WTC11 (cell line): ENCODE data around the gene CNOT8.
"Not testable (repeated sequence)": the region's sequence is repeated elsewhere in the genome, so short reads cannot be mapped to it uniquely, and the experiment has no call there.

Experiments
- ATF2 ChIP-seq: sonication (generic); formaldehyde crosslinking; IDR thresholded peaks from 2 replicates; pipeline ENCODE4 v1.8.1; 2022; ENCODE audit warnings: low read depth, missing genetic modification reagents, borderline replicate concordance
- CREM ChIP-seq: sonication (generic); formaldehyde crosslinking; IDR thresholded peaks from 2 replicates; pipeline ENCODE4 v1.8.1; 2022; ENCODE audit warnings: mild to moderate bottlenecking, missing genetic modification reagents, moderate library complexity
- CTCF ChIP-seq: fragments of 200-600 bp; IDR thresholded peaks from 2 replicates; pipeline ENCODE4 v1.8.0; 2022; ENCODE audit warnings: antibody characterized with exemption
- E2F4 ChIP-seq: sonication (generic); formaldehyde crosslinking; IDR thresholded peaks from 2 replicates; pipeline ENCODE4 v1.8.1; 2022; ENCODE audit warnings: low read depth, mild to moderate bottlenecking, moderate library complexity, missing genetic modification reagents, borderline replicate concordance
- HMGXB4 ChIP-seq: sonication (generic); formaldehyde crosslinking; IDR thresholded peaks from 2 replicates; pipeline ENCODE4 v1.8.1; 2023; ENCODE audit warnings: mild to moderate bottlenecking, moderate library complexity, missing genetic modification reagents
- KAT7 ChIP-seq: sonication (generic); formaldehyde crosslinking; IDR thresholded peaks from 2 replicates; pipeline ENCODE4 v1.8.1; 2023; ENCODE audit warnings: missing genetic modification reagents, mild to moderate bottlenecking, borderline replicate concordance
- ZNF121 ChIP-seq: sonication (generic); formaldehyde crosslinking; IDR thresholded peaks from 2 replicates; pipeline ENCODE4 v1.8.0; 2023; ENCODE audit warnings: missing genetic modification reagents

DNA sequence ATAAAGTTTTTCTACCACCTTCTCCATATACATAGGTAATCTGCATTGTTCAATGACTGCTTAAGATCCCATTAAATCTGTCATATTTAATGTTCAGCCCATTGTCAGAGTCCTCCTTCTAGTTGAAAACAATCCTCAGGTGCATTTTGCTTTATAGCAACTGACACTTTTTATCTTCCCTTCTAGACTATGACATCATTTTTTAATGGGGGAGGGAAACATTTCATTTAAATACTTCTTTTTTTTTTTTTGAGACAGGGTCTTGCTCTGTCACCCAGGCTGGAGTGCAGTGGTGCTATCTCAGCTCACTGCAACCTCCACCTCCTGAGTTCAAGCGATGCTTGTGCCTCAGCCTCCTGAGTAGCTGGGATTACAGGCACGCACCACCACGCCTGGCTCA lies 25.6 kb upstream of the CNOT8 start:
- TF ChIP-seq CTCF; KAT7 (CRISPR knock-in tag); E2F4 (CRISPR knock-in tag); ATF2; ZNF121 (CRISPR knock-in tag); CREM; HMGXB4 (CRISPR knock-in tag): not testable (repeated sequence)
